Stomach (tissue), 9 donors: Measurements from ENCODE around the gene PGM2. TPM values are rescaled to one million over a fixed set of nuclear protein-coding genes. Genes with fewer than 3 reads are reported as not detected.
A peak's percentile ranks its signal among the peaks of the same experiment; 100 is the strongest.

Source experiments
- DNase-seq, 2 donors: peaks; one replicate each; pipeline versions ENCODE4 v3.0.0 to v3.0.0-alpha.2; 2013 to 2019
- H3K27ac ChIP-seq, 5 donors: fragments of 200-600 bp in 4 of 5; sonication (generic) in 4 of 5; one replicate each; pipeline ENCODE4 v1.5.1; 2013 to 2019; ENCODE audit warnings: mild to moderate bottlenecking in 1 of 5, moderate library complexity in 1 of 5
- H3K27me3 ChIP-seq, 3 donors: fragments of 200-600 bp; sonication (generic); one replicate each; pipeline ENCODE4 v1.5.1; 2017 to 2019; ENCODE audit warnings: mixed run types in 1 of 3
- H3K36me3 ChIP-seq, 4 donors: fragments of 200-600 bp; sonication (generic); 1 replicate in 3 of 4; 2 replicates in 1 of 4; pipeline ENCODE4 v1.5.1; 2016 to 2019
- H3K4me1 ChIP-seq, 4 donors: fragments of 200-600 bp; sonication (generic); one replicate each; pipeline ENCODE4 v1.5.1; 2016 to 2019
- H3K4me3 ChIP-seq, 4 donors: fragments of 200-600 bp; sonication (generic) in 3 of 4; one replicate each; pipeline ENCODE4 v1.5.1; 2016 to 2019; ENCODE audit warnings: mild to moderate bottlenecking in 1 of 4
- H3K9me3 ChIP-seq, 4 donors: fragments of 200-600 bp; sonication (generic); one replicate each; pipeline ENCODE4 v1.5.1; 2016 to 2019
- CTCF ChIP-seq, 7 experiments: fragments of 450-650 bp in 4 of 7; fragments of 200-600 bp in 3 of 7; sonication (generic) in 3 of 7; IDR thresholded peaks; one replicate each; pipeline ENCODE4 v1.5.1; 2016 to 2019; ENCODE audit warnings: antibody characterized with exemption in 7 of 7, control low read depth in 2 of 7, mild to moderate bottlenecking in 1 of 7
- EP300 ChIP-seq: sonication (generic); formaldehyde crosslinking; IDR thresholded peaks from one replicate; pipeline ENCODE4 v1.6.1; 2017; ENCODE audit warnings: antibody characterized with exemption
- POLR2A ChIP-seq, 4 donors: fragments of 450-650 bp; IDR thresholded peaks; one replicate each; pipeline ENCODE4 v1.6.1; 2016; ENCODE audit warnings: antibody characterized with exemption in 4 of 4, control low read depth in 2 of 4, mild to moderate bottlenecking in 1 of 4, moderate library complexity in 1 of 4
- POLR2AphosphoS5 ChIP-seq, 3 donors: sonication (generic); formaldehyde crosslinking; IDR thresholded peaks; one replicate each; pipeline ENCODE4 v1.6.1; 2016; ENCODE audit warnings: antibody characterized with exemption in 3 of 3
- WGBS, 5 donors: extraction: QIAGEN DNeasy Blood & Tissue Kit in 3 of 5; methylation state at CpG; one replicate each; pipeline versions ENCODE4 v1.1.5 to v1.1.7; 2013 to 2018; 5-methylcytosine and 5-hydroxymethylcytosine counted together
- intact Hi-C: fragments of 100-400 bp; cut with DNase I; formaldehyde crosslinking; loops from one replicate; pipeline ENCODE4 v1.15.1; 2023; ENCODE audit warnings: low total_unique reads
- polyA plus RNA-seq, 3 donors: library from polyadenylated mRNA; stranded (reverse); fragments of 200-250 nt; gene quantifications; one replicate each; pipeline ENCODE4 v1.2.3, GENCODE V29; 2013
- total RNA-seq, 5 donors: library from RNA; depleted of rRNA; stranded (reverse); fragments of >200 nt; gene quantifications; one replicate each; pipeline versions ENCODE4 v1.1.0 to v1.2.3, GENCODE V29; 2014 to 2016
- donor health status: healthy with polysubstance abuse.
- donor health status: Bipolar disorder and iron deficiency.
- donor health status: healthy.

PGM2 gene
- total and polyA plus RNA-seq, 8 donors = 7.4 to 53.1 (median 13.9) TPM

- no peak overlapping the region for H3K4me3 ChIP-seq
- DNase-seq = no peak
- no peak overlapping the region for H3K27ac ChIP-seq
- no peak for TF ChIP-seq POLR2A (IDR thresholded peaks at IDR 0.05)
- no peaks in the 10 kb centered on the region for H3K9me3 ChIP-seq
- H3K36me3 ChIP-seq = no peaks in the 10 kb centered on the region
- peaks cover 0 to 4% (median 0%) of the 10 kb centered on the region in 4 donors for H3K4me1 ChIP-seq
- no peaks in the 10 kb centered on the region for H3K27me3 ChIP-seq
- WGBS, 5 donors = 66 to 85% (median 76%) methylated on average over 3 of the region's 3 CpGs
- intact Hi-C loops = no loop called here
Measured at GRCh38 chr4:37795581-37796195, 30.8 kb upstream of the PGM2 start.

- DNase-seq = peak in 1 of 2 donors; percentile 33
- WGBS, 5 donors = 87 to 98% (median 95%) methylated on average over 2 of the region's 2 CpGs
- H3K4me3 ChIP-seq = no peak overlapping the region
- no peaks in the 10 kb centered on the region for H3K9me3 ChIP-seq
- TF ChIP-seq EP300 = no peak
- TF ChIP-seq CTCF (IDR thresholded peaks at IDR 0.05) = no peak
- TF ChIP-seq POLR2A (IDR thresholded peaks at IDR 0.05) = no peak
- TF ChIP-seq POLR2AphosphoS5 (IDR thresholded peaks at IDR 0.05) = no peak
- H3K27ac ChIP-seq = no peak overlapping the region
- no peaks in the 10 kb centered on the region for H3K36me3 ChIP-seq
- H3K27me3 ChIP-seq = no peaks in the 10 kb centered on the region
- peaks cover 0 to 4% (median 0%) of the 10 kb centered on the region in 4 donors for H3K4me1 ChIP-seq
- intact Hi-C loops = no loop called here
Measured at GRCh38 chr4:37797374-37797773, 29.1 kb upstream of the PGM2 start.

- H3K4me3 ChIP-seq = no peak overlapping the region
- 65 to 91% (median 83%) methylated on average over 2 of the region's 2 CpGs for WGBS, 5 donors
- peaks cover 0 to 4% (median 0%) of the 10 kb centered on the region in 4 donors for H3K4me1 ChIP-seq
- no peaks in the 10 kb centered on the region for H3K36me3 ChIP-seq
- no peak overlapping the region for H3K27ac ChIP-seq
- TF ChIP-seq EP300 = no peak
- no peak for TF ChIP-seq POLR2A (IDR thresholded peaks at IDR 0.05)
- no peak for TF ChIP-seq CTCF (IDR thresholded peaks at IDR 0.05)
- TF ChIP-seq POLR2AphosphoS5 (IDR thresholded peaks at IDR 0.05) = no peak
- H3K27me3 ChIP-seq = no peaks in the 10 kb centered on the region
- intact Hi-C loops = no loop called here
- DNase-seq = no peak
- H3K9me3 ChIP-seq = no peaks in the 10 kb centered on the region
Measured at GRCh38 chr4:37797923-37798322, 28.6 kb upstream of the PGM2 start.

- Histone ChIP-seq H3K9me3 (no peaks in the 10 kb centered on the region), H3K4me1 (peaks cover 0 to 4% (median 0%) of the 10 kb centered on the region in 4 donors), H3K36me3 (no peaks in the 10 kb centered on the region), H3K27ac (no peak overlapping the region), H3K27me3 (no peaks in the 10 kb centered on the region), H3K4me3 (no peak overlapping the region)
- DNase-seq = no peak
- intact Hi-C loops = no loop called here
- no peak for TF ChIP-seq POLR2A (IDR thresholded peaks at IDR 0.05)
- no peak for TF ChIP-seq POLR2AphosphoS5 (IDR thresholded peaks at IDR 0.05)
- no peak for TF ChIP-seq CTCF (IDR thresholded peaks at IDR 0.05)
- no peak for TF ChIP-seq EP300
Measured at GRCh38 chr4:37798616-37799015, 27.9 kb upstream of the PGM2 start.

GRCh38 chr4:37799941-37800554 is 26.4 kb upstream of the PGM2 start:
- Histone ChIP-seq H3K4me1 (peaks cover 0 to 4% (median 0%) of the 10 kb centered on the region in 4 donors), H3K9me3 (no peaks in the 10 kb centered on the region), H3K27me3 (no peaks in the 10 kb centered on the region), H3K36me3 (no peaks in the 10 kb centered on the region), H3K4me3 (no peak overlapping the region), H3K27ac (no peak overlapping the region)
- TF ChIP-seq POLR2A (IDR thresholded peaks at IDR 0.05) = no peak
- no peak for TF ChIP-seq EP300
- no peak for TF ChIP-seq POLR2AphosphoS5 (IDR thresholded peaks at IDR 0.05)
- TF ChIP-seq CTCF (IDR thresholded peaks at IDR 0.05) = no peak
- 41 to 62% (median 57%) methylated on average over 4 of the region's 4 CpGs for WGBS, 5 donors
- intact Hi-C loops = loop anchor here (10.0 kb wide), 1 partner anchor 235 kb away; no protein-coding TSS in a partner anchor
- no peak for DNase-seq
